ENCODE data around the gene PCDHGA5. TPM values are rescaled to one million over a fixed set of nuclear protein-coding genes. Genes with fewer than 3 reads are reported as not detected.
"Not testable (repeated sequence)": the region's sequence is repeated elsewhere in the genome, so short reads cannot be mapped to it uniquely, and the experiment has no call there.

The PCDHGA5 gene
- total RNA-seq, 1 experiment from 2014 or later: 0.05 TPM

- H2AFZ ChIP-seq (ENCODE audit: low read depth, low read length, poor library complexity, severe bottlenecking): no peak overlapping the region
- H3K9me3 ChIP-seq (ENCODE audit: control insufficient read depth in 1 of 2, insufficient read depth in 1 of 2, low read depth in 1 of 2, low read length in 2 of 2): peaks cover 4% of the 10 kb centered on the region in 2 experiments; a peak in 2 of 4 replicates
- H3K4me3 ChIP-seq (replicated peaks in 1 of 2; ENCODE audit: low read depth in 1 of 2, low read length in 2 of 2): no peak overlapping the region
- intact Hi-C loops (cut with micrococcal nuclease): no loop called here
- H3K79me2 ChIP-seq (ENCODE audit: insufficient read depth, low read length): no peaks in the 10 kb centered on the region
- ChIA-PET POLR2A (no interaction called here), CTCF (no interaction called here), RAD21 (ENCODE audit: low non-redundant PET in 1 of 2, low total read pairs in 2 of 2, uncharacterized antibody in 2 of 2, unreplicated experiment in 2 of 2) (no interaction called here)
- H3K4me1 ChIP-seq (ENCODE audit: control insufficient read depth in 1 of 2, insufficient read depth in 2 of 2, low read length in 2 of 2): no peaks in the 10 kb centered on the region
- H3K36me3 ChIP-seq (ENCODE audit: control insufficient read depth in 1 of 2, insufficient read depth in 2 of 2, low read length in 2 of 2): no peaks in the 10 kb centered on the region
- DNase-seq (ENCODE audit: low read depth, low spot score) (no peak), ATAC-seq (no peak)
- H3K9ac ChIP-seq (ENCODE audit: low read length): no peak overlapping the region
- TF ChIP-seq ZFX (IDR thresholded peaks at IDR 0.05) (no peak), EZH2phosphoT487 (IDR thresholded peaks at IDR 0.05; ENCODE audit: borderline replicate concordance) (no peak), TCF7L2 (IDR thresholded peaks at IDR 0.05; ENCODE audit: borderline replicate concordance, extremely low read depth, insufficient read depth, insufficient read length) (no peak), JUND (IDR thresholded peaks at IDR 0.05) (no peak), POLR2A (IDR thresholded peaks at IDR 0.05; ENCODE audit: borderline replicate concordance, extremely low read depth, insufficient read depth, insufficient read length) (no peak), REST (IDR thresholded peaks at IDR 0.05; ENCODE audit: low read depth) (no peak), SIN3A (IDR thresholded peaks at IDR 0.05; ENCODE audit: low read depth) (no peak), SRF (IDR thresholded peaks at IDR 0.05; ENCODE audit: low read depth) (no peak), EZH2 (IDR thresholded peaks at IDR 0.05) (no peak), CBX3 (IDR thresholded peaks at IDR 0.05; ENCODE audit: low read depth) (no peak), RAD21 (IDR thresholded peaks at IDR 0.05; ENCODE audit: low read depth) (no peak)
- no peaks in the 10 kb centered on the region for H4K20me1 ChIP-seq (ENCODE audit: insufficient read depth)
- no peak overlapping the region for H3K27ac ChIP-seq (ENCODE audit: low read depth, low read length)
- H3K9me2 ChIP-seq (ENCODE audit: insufficient read depth): no peaks in the 10 kb centered on the region
- no peaks in the 10 kb centered on the region for H3K27me3 ChIP-seq (ENCODE audit: insufficient read depth, low read length)
- H3K4me2 ChIP-seq (ENCODE audit: low read length): no peak overlapping the region
- no TSS peak for BruUV-seq (replicated peaks)
These were observed 18.6 kb upstream of the PCDHGA5 start for GRCh38 chr5:141345327-141345726.

DNA sequence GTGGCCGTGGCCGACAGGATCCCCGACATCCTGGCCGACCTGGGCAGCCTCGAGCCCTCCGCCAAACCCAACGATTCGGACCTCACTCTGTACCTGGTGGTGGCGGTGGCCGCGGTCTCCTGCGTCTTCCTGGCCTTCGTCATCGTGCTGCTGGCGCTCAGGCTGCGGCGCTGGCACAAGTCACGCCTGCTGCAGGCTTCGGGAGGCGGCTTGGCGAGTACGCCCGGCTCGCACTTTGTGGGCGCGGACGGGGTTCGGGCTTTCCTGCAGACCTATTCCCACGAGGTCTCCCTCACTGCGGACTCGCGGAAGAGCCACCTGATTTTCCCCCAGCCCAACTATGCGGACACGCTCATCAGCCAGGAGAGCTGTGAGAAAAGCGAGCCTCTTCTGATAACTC, 17.9 kb upstream of the PCDHGA5 start:
- H3K4me1 ChIP-seq (ENCODE audit: control insufficient read depth in 1 of 2, insufficient read depth in 2 of 2, low read length in 2 of 2); CTCF ChIA-PET; H3K9me3 ChIP-seq (ENCODE audit: control insufficient read depth in 1 of 2, insufficient read depth in 1 of 2, low read depth in 1 of 2, low read length in 2 of 2); H3K9me2 ChIP-seq (ENCODE audit: insufficient read depth); H3K9ac ChIP-seq (ENCODE audit: low read length); intact Hi-C loops (cut with micrococcal nuclease); POLR2A ChIA-PET; RAD21 ChIA-PET (ENCODE audit: low non-redundant PET in 1 of 2, low total read pairs in 2 of 2, uncharacterized antibody in 2 of 2, unreplicated experiment in 2 of 2); H4K20me1 ChIP-seq (ENCODE audit: insufficient read depth); H3K27me3 ChIP-seq (ENCODE audit: insufficient read depth, low read length); ATAC-seq; H3K4me2 ChIP-seq (ENCODE audit: low read length); H3K27ac ChIP-seq (ENCODE audit: low read depth, low read length); DNase-seq (ENCODE audit: low read depth, low spot score); H2AFZ ChIP-seq (ENCODE audit: low read depth, low read length, poor library complexity, severe bottlenecking); H3K79me2 ChIP-seq (ENCODE audit: insufficient read depth, low read length); H3K36me3 ChIP-seq (ENCODE audit: control insufficient read depth in 1 of 2, insufficient read depth in 2 of 2, low read length in 2 of 2); BruUV-seq (replicated peaks); H3K4me3 ChIP-seq (replicated peaks in 1 of 2; ENCODE audit: low read depth in 1 of 2, low read length in 2 of 2): not testable (repeated sequence)
